IMR-90 (cell line): ENCODE data around the gene BRD1.

Experiments
- CTCF ChIP-seq: conservative IDR thresholded peaks from 2 replicates; pipeline ENCODE4 v1.5.1; 2012; ENCODE audit warnings: mild to moderate bottlenecking, low read depth, low read length, improper control_type of control experiment
- FOS ChIP-seq: fragments of 150-350 bp; IDR thresholded peaks from 2 replicates; pipeline ENCODE4 v1.6.1; 2016; ENCODE audit warnings: low read depth, low read length
- MAFK ChIP-seq: IDR thresholded peaks from 2 replicates; pipeline ENCODE4 v1.6.1; 2012; ENCODE audit warnings: low read depth, low read length, improper control_type of control experiment
- POLR2A ChIP-seq: IDR thresholded peaks from 2 replicates; pipeline ENCODE4 v1.6.1; 2012; ENCODE audit warnings: mild to moderate bottlenecking, low read depth, low read length
- RAD21 ChIP-seq: IDR thresholded peaks from 2 replicates; pipeline ENCODE4 v1.6.1; 2012; ENCODE audit warnings: low read length, improper control_type of control experiment
- USF2 ChIP-seq: fragments of 150-350 bp; IDR thresholded peaks from 2 replicates; pipeline ENCODE4 v1.6.1; 2017; ENCODE audit warnings: mild to moderate bottlenecking, antibody characterized with exemption, low read length, low read depth

- TF ChIP-seq CTCF: no peak
- TF ChIP-seq POLR2A: no peak
- no peak for TF ChIP-seq RAD21
- no peak for TF ChIP-seq USF2
- no peak for TF ChIP-seq FOS
- TF ChIP-seq MAFK: no peak
Measured at GRCh38 chr22:49803134-49803533, 24.5 kb downstream of the BRD1 start.
